ENCODE results near the gene B4GALT1.
"Not testable (repeated sequence)": the region's sequence is repeated elsewhere in the genome, so short reads cannot be mapped to it uniquely, and the experiment has no call there.

The B4GALT1 gene

DNA sequence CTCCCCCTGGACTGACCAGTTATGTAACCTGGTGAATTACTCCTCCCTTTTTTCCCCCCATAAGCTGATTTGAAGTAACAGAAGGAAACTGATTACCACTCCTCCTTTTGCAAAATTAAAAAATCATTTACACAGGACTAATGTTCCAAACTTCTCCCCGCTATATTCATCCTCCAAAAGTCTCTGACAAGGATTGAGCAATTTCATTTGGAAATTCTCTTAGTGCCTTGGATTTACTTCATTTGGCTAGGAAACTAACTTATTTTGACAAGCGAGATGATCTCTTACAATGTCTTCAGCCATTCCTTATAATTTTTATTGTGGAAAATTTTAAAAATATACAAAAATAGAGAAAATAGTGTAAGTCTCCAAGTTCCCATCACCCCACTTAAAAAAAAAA is 15.4 kb upstream of the B4GALT1 start:
- no peak for DNase-seq

DNA sequence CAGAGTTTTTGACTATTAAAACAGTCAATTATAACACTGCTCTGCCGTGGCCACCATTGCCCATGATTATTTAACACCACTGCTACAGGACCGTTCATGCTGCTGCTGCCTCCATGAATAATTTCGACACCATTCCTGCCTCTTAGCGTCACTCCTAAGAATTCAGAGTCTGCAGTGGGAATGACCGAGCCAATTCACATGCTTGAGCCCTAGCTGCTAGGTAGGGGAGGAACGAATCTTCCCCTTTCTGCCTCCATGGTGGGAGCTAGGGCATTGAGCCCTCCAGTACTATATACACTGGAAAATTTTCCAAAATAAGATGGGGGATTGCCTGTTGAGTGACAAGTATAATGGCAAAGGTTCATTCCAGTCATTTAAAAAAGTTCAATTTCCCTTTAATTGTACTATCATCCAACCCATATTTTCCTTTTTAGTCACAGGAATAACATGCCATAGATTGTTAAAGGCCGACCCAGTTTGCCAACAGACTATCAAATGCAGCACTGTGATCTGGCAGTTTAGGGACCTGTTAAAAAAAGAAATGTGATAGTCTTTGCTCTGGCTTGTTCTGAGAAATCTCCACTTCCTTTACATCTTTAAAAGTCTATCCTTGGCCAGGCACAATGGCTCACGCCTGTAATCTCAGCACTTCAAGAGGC is 13.5 kb upstream of the B4GALT1 start:
- DNase-seq = no peak

DNA sequence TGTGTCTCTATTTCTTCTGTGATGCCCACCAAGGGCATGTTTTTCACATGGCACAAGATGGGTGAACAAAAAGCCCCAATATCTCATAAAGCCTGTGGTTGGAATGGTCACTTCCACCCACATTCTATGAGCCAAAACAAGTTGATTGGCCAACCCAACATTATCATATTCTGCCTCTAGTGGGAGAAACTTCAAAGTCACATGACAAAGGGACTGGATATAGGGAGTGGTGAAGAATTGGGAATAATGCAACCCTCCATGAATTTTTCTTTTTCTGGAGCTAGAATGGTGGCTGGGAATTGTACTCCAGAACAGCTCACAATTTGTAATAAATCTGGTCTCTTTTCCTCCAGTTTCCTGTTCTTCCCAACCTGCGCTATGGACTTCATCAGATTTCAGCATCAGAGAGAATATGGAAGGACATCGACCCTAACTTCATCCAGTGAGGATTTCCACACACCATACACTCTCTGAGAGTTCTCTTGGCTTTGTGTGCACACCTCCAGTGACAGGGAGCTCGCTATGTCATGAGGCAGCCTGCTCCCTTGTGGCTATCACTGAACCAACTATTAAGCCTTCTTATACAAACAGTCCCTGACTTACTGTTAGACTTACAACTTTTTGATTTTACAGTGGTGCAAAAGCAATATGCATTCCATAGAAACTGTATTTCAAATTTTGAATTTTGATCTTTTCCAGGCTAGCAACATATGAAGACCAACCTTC is 12.0 kb upstream of the B4GALT1 start:
- DNase-seq = no peak

DNA sequence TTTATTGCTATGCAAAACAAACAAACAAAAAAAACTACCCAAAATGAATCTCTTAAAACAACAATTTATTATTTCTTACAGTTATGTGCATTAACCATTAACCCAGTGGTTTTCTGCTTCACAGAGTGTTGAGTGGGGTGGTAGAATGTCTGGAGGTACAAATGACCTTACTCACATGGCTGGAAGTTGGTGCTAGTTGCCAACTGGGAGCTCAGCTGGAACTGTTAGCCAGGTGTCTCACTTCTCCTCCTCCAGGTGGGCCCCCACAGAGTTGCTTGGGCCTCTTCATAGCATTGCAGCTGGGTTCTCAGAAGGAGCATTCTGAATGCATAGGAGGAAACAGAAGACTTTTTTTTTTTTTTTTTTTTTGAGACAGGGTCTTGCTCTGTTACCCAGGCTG is 10.5 kb upstream of the B4GALT1 start:
- no peak for DNase-seq

DNA sequence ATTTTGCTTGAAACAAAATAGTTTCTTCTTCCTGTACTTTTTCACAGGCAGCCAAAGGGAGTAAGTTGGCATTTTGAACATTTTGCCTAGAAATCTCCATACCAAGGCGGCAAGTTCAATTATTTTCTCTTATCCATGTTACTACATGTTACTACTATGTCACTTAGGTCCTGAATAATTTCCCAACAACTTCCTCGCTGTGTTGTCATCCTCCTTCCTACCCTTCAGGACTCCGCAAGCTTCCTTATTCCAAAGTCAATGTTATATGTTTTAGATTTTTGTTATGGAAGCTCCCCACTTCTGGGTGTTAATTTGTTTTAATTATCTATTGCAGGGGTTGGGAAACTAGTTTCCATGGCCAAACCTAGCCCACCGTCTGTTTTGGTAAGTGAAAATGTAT is 9.9 kb upstream of the B4GALT1 start:
- no peak for DNase-seq

DNA sequence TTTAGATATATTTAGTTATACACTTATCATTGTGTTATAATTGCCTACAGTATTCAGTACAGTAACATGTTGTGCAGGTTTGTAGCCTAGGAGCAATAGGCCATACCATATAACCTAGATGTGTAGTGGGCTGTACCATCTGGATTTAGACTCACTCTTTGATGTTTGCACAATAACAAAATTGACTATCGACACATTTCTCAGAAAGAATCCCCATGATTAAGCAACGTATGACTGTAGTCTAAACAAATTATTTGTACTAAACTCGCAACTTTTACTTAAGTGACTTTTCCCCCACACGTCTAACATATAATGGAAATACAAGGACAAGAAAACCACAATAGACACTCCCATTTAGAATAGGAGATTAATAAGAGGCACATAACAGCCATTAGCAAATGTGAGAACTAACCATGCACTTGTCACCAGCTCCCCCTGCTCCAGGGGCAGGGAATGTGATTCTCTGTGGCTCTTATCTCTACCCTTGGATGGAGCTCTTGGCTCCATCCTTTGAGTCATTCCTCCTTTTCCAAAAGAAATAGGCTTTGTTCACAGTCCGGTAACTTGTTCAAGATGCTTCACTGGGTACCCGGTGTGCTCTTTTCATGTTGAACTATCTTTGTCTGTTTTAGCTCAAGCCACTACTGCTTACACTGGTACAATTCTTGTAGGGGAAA is 8.7 kb upstream of the B4GALT1 start:
- DNase-seq = no peak

DNA sequence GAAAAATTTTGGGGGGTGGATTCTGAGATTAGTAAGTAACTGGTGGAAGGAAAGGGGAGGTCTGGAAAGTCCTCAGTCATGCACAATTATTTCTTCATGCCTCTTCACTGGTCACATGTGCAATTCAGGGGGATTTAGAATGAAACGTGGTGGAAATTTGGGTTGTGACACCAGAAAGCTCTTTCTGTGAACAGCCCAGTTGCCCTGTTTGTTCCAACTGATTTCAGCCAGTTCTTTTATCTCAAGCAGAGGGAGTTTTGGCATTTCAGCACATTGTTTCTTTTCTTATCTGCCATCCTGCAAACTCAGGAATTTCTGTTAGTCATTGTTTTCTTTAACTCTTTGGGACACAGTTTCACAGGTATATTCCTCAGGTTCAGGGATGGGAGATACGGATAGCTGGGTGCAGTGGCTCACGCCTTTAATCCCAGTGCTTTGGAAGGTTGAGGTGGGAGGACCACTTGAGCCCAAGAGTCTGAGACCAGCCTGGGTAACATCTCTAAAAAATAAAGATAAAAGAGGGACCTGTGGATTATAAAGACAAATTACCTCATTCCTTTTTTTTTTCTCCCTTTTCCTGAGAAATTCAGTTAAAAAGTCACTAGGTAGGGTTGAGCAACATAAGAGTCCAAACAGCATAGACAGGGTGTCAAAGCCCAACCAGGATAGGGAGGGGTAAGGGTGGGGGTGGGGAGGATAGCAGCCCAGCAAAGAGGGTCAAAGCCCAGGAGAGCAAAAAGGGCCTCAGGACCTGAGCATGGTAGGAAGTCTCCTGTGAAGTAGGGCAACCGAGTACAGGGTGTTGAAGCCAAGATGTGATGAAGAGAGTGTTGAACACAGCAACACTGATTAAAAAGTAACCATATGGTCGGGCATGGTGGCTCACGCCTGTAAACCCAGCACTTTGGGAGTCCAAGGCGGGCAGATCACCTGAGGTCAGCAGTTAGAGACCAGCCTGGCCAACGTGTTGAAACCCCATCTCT is 5.4 kb upstream of the B4GALT1 start:
- no peak for DNase-seq

DNA sequence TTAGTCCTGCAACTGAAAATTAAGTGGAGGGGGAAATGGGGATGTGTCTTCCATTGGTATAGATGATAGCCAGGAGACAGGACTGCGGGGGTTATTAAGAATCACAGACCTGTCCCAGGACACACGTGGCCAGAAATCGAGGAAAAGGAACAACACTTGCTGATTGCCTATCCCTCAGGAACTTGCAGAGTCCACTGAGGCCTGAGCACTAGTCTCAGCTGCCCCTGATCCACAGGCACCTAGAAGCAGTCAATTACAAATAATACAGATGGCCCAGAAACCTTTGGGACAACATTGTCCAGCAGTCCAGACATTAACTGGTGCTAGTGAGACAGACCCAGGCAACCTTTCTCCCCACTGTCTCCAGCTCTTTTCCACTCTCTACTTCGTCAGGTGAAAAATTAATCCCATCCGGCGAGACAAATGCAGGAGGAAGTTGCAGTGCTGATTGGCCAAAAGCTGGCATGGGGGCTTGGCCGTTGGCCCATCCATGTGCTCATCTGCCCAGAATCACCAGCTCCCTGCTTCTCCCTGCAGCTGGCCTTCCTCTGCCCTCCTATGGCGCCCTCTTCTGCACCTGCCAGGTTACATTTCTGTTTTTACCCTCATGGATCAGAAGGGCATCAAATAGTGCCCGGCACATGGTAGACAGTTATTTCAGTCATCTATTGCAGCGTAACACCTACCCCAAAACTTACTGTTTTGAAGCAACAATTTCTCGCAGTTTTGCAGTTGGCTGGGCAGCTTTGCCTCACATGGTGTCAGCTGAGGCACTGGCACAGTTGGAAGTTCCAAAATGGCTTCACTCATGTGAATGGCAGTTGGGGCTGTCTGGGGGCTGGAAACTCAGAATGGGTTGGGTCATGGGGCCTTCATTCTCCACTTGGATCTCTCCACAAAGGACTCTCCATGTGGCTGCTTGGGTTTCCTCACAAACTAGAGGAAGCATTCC is 3.6 kb upstream of the B4GALT1 start:
- peak; percentile 36 for DNase-seq

DNA sequence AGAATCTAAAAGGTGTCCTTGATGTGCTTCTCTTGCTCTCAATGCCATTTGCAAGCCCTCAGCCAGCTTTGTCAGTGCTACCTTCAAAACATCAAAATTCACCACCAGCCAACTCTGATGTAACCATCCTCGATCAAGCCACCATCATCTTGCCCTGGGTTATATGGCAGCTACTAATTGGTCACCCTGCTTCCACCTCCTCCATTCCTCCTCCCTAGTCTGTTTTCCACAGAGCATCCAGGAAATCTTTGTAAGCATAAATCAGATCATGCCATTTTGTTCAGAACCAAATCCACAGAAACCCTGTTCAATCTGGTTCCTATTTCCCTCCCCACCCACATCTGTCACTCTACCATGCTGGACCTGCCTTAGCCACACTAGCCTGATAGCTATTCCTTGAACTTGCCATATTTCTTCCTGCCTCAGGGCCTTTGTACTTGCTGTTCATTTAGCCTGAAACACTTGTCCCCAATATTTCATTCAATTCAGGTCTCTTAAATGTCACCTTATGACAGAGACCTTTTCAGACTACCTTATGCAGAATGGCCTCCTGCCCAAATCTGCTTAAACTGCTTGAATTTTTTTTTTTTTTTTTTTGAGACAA is 1.9 kb upstream of the B4GALT1 start:
- no peak for DNase-seq

DNA sequence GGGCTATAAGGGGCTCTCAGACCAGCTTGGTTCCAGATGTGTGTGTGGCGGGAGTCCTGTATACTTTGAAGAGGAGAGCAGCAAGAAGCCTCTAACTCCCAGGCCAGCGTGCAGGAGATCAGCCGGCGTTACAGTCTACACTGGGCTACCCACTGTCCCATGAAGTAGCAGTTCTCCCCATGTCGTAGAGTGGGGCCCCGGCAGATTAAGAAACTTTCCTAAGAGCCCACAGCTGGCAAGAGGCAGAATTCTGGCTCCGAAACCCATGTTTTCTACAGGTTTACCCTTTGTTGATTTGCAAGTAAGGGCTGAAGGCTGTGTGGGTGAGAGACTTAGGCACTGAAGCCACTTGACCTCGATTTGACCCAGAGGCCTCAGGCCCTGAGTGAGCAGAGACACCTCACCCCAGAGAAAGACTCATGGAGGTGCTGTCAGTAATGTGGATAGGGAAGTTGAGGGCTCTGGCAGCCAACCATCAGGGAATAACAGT is 881 bp upstream of the B4GALT1 start:
- DNase-seq = no peak

DNA sequence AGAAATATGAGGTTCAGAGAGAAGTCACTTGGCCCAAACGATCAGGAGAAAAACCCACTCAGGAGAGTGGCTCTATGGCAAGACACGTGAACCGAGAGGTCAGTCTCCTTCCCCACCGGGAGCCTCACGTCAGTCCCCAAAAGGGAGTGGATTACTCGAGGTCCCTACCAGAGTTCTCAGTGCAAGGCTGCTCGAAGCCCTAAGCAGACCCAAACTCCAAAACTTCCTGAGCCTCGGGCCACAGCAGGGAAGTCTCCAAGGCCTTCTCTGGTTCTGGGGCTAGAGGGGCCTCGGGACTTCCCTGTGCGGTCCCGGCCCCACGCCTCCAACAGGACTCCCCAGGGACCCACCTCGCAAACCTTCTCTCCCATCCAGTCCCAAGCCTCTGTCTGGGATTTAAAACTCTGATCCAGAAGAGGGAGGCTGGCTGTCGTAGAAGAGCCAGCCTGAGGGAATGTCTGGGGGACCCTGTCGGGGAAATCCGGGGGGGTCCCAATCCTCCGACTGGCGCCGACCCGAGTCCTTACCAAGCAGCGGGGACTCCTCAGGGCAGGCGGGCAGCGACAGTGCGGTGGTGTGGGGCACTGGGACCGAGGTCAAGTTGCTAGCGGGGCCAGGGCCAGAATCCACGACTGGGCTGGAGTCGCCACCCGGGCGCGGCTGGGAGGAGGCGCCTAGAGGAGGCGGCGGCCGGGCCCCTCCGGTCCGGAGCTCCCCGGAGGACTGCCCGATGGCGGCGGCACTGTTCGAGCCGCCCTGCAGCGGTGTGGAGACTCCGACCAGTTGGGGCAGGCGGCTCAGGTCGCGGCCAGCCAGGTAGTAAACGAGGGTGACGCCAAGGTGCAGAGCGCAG is 679 bp downstream of the B4GALT1 start:
- DNase-seq = no peak

DNA sequence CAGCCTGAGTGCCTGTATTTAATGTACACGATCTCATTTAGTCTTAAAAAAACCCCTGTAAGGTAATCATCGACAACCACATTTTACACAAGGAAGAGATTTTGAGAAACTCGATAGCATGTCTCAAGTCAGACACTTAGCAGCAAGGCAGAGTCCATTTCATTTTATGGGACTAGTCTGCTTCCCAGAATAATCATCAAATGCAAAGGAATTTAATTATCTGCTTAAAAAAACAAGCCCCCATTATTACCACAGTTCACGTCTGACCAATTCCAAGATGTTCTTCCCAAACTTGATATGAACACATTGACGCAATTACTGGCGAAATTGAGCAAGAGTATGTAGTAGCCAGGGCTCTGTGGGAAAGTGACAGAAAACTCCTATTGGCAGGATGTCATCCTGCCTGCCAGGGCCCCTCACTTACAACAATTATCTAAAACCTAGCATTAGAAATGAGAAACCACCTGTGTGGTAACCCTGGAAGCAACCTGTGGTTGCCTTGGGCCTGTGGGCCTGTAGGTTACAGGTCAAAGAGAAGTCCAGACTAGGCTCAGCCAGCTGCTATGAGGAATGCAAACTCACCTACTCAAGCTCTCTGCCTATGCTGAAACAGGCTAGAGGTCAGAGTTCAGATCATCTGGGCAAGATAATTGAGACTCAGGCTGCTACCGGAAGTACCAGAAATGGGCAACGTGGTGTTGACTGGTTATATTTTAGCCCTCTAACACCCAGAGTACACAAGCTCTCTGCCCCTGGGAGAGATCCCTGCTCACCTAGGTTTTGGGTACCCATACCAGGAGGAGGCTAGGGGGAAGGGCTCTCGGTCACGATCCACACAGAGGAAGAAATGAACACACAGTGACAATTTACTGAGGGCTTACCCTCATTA is 1.6 kb downstream of the B4GALT1 start:
- DNase-seq = no peak

DNA sequence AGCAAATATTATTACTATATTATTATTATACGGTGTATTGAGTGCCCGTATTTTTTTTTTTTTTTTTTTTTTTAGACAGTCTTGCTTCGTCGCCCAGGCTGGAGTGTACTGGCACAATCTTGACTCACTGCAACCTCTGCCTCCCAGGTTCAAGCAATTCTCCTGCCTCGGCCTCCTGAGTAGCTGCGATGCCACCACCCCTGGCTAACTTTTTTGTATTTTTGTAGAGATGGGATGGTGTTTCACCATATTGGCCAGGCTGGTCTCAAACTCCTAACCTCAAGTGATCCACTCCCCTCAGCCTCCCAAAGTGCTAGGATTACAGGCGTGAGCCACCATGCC is 2.2 kb downstream of the B4GALT1 start:
- not testable (repeated sequence) for DNase-seq

DNA sequence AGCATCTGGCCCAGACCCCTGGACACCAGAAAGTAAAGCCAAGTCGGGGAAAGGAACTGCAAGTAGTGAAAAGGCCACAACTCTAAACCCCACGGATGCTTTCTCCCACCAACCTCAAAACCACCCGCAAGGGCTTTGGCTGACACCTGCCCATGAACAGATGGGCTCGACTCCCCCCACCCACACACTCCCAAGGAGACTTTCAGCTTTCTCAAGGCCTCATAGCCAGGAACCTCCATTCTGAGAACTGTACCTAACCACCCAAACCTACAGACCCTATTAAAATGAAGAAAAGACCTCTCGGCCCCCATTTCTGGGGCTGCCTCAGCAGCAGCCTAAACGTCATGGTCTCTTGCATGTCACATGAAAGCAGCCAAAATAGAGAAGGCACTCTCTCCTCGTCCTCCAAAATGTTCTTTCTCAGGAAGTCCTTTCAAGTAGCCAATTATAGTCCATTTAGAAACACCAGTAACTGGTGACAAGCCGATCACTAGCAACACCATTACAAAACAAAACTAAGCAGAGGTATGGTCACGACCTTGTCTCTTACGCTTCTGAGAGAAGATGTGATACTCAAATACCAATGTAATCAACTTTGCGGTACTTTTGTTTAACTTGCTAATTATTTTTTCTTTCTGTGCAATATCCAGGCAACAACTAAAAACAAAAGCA is 2.9 kb downstream of the B4GALT1 start:
- no peak for DNase-seq

DNA sequence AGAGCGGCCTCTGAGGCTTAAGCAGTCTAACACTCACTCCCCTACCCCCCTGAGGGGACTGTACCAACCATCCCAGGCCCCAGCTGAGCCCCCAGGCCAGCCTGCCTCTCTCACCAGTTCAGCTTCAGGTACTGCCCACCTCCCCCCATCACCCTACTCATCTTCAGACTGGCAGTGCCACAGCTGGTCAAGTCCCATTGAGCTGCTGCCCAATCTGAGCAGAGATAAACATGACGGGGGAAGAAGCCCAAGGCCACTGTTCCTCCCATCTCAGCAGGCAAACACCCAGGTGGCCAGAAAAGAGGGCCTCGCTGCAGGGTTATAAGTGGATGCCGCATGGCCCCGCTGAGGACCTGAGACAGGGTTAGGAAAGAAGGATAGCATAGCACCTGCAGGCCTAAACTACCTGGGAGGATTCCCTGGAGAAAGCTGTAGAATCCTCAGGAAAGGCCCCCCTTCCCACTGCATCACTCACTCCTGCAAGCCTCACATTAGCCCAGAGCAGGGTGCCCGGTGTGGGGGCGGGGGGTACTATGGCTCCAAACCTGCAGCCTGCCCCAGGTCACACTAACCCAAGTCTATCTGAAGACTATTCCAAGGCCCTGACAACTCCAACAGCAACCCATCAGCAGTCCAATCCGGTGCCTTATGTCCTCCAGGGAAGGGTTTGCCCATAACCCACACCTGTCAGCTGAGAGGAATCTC is 3.6 kb downstream of the B4GALT1 start:
- DNase-seq = no peak

DNA sequence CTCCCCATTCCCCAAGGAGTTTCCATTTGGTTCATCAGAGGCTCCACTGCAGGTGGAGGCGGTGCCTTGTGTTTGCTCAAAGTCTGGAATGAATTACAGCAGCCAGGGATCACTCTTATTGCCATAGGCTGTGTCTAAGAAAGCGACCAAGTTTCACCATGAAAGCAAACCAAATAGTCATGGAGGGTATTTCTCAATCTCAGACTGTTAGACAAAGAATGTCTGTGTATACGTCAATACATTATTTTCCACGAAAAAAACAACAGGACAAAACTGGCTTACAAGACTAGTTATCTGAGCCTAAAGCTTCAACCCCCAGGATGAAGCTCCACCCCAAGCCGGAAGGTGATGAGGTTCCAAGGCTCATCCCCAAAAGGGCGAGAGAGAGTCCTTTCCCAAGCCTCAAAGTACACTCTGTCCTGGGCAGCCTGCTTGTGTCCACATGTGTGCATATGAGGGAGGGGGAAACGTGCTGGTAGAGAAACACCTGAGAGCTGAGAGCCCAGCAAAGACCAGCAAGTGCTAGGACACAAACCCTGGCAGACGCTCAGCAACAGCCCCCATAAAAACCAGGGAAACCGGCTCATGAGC is 4.3 kb downstream of the B4GALT1 start:
- DNase-seq = no peak

DNA sequence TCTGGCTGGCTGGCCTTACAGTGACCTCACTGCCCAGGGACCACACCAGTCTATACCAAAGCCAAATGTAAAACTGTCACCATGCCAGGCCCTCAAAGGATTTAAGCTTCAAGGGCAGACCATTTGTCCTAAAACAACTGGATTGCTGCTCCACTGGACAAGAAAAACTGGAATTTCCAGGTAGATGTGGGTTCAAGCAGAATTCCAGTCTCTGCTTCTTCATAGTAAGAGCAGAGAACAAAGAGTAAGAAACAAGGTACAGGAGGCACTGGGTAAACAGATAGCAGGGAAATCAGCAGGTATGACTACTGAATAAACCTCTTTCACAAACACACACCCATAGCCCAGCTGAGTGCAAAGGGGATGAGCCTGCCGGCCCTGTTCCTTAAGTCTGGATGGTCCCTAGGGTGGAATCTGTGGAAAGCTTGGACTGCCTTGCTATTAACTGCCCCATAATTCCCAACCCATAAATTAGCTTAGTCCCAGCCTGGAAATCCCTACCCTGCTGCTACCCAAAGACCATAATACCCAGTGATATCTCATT is 5.5 kb downstream of the B4GALT1 start:
- no peak for DNase-seq

Measured in NCI-H524 treated with DMSO at 0.1 percent for 48 hours (cell line).